Anterior cingulate cortex (tissue), 58 donors: ENCODE measurements around the gene CIBAR2.

Source experiments
- DNase-seq, 58 donors: peaks; one replicate each; lab custom pipeline; 2025; lab: John Stamatoyannopoulos, UW

CIBAR2 gene

GRCh38 chr16:85145188-85145587, 32.9 kb upstream of the CIBAR2 start:
- no peak for DNase-seq

- DNase-seq: no peak
Observed at GRCh38 chr16:85144026-85144915, 32.0 kb upstream of the CIBAR2 start.

GRCh38 chr16:85142771-85143211, 30.5 kb upstream of the CIBAR2 start:
- DNase-seq: no peak

- DNase-seq: no peak
Observed at GRCh38 chr16:85142129-85142513, 29.8 kb upstream of the CIBAR2 start.

- no peak for DNase-seq
Observed at GRCh38 chr16:85141491-85142128, 29.3 kb upstream of the CIBAR2 start.

GRCh38 chr16:85140455-85141012, 28.3 kb upstream of the CIBAR2 start:
- no peak for DNase-seq

- DNase-seq: no peak
Observed at GRCh38 chr16:85139881-85140339, 27.6 kb upstream of the CIBAR2 start.

GRCh38 chr16:85138825-85139627, 26.8 kb upstream of the CIBAR2 start:
- DNase-seq: no peak

GRCh38 chr16:85138073-85138824, 26.0 kb upstream of the CIBAR2 start:
- no peak for DNase-seq

GRCh38 chr16:85137323-85138072, 25.2 kb upstream of the CIBAR2 start:
- DNase-seq: peak in 57 of 58 donors; percentile 15 to 93 (median 81)

- no peak for DNase-seq
Observed at GRCh38 chr16:85136702-85137322, 24.5 kb upstream of the CIBAR2 start.

GRCh38 chr16:85136213-85136701, 24.0 kb upstream of the CIBAR2 start:
- DNase-seq: peak in 13 of 58 donors; percentile 5 to 46 (median 20)

- DNase-seq: no peak
Observed at GRCh38 chr16:85134789-85135142, 22.5 kb upstream of the CIBAR2 start.

GRCh38 chr16:85134076-85134788, 22.0 kb upstream of the CIBAR2 start:
- no peak for DNase-seq

- DNase-seq: no peak
Observed at GRCh38 chr16:85133290-85133599, 21.0 kb upstream of the CIBAR2 start.

- no peak for DNase-seq
Observed at GRCh38 chr16:85132456-85133289, 20.4 kb upstream of the CIBAR2 start.

GRCh38 chr16:85130705-85131028, 18.4 kb upstream of the CIBAR2 start:
- no peak for DNase-seq
